ENCODE measurements around the gene PLEKHH2. TPM values are rescaled to one million over a fixed set of nuclear protein-coding genes. Genes with fewer than 3 reads are reported as not detected.

The PLEKHH2 gene
- total RNA-seq, 1 donor from 2014 or later: 0.84 TPM

- no peaks in the 10 kb centered on the region for H3K36me3 ChIP-seq (ENCODE audit: insufficient read depth, low read length)
- H3K27me3 Mint-ChIP-seq (ENCODE audit: low read depth, unreplicated experiment): peaks cover 13% of the 10 kb centered on the region
- peak overlapping the region; percentile 74 for H2AFZ ChIP-seq (ENCODE audit: low read depth, low read length)
- DNase-seq (ENCODE audit: low read depth): no peak
- peaks cover 11% of the 10 kb centered on the region for H3K4me1 ChIP-seq (ENCODE audit: insufficient read depth, low read length)
- no peaks in the 10 kb centered on the region for H3K79me2 ChIP-seq (ENCODE audit: insufficient read depth, low read length)
- H3K9me3 ChIP-seq (ENCODE audit: insufficient read depth, low read depth, low read length): no peaks in the 10 kb centered on the region
- peaks cover 2% of the 10 kb centered on the region for H3K36me3 Mint-ChIP-seq (ENCODE audit: low read depth, unreplicated experiment)
- H3K27ac ChIP-seq (ENCODE audit: low read depth, low read length): no peak overlapping the region
- H3K27ac Mint-ChIP-seq (ENCODE audit: unreplicated experiment): no peak overlapping the region
- H4K20me1 ChIP-seq (ENCODE audit: insufficient read depth, low read length): no peaks in the 10 kb centered on the region
- H3K4me3 ChIP-seq (ENCODE audit: insufficient read depth, low read depth, low read length): peak overlapping the region; percentile 58
- peaks cover 3% of the 10 kb centered on the region for H3K27me3 ChIP-seq (ENCODE audit: insufficient read depth, low read length)
- H3K4me1 Mint-ChIP-seq (ENCODE audit: low read depth, unreplicated experiment): peaks cover 4% of the 10 kb centered on the region
- no peak for FAIRE-seq
- H3K9ac ChIP-seq (ENCODE audit: low read length): no peak overlapping the region
- H3K4me2 ChIP-seq (ENCODE audit: low read length): peak overlapping the region; percentile 85
- H3K9me3 Mint-ChIP-seq (ENCODE audit: unreplicated experiment): peaks cover 7% of the 10 kb centered on the region
- peak overlapping the region; percentile 76 for H3K4me3 Mint-ChIP-seq (ENCODE audit: unreplicated experiment)
- TF ChIP-seq EZH2 (IDR thresholded peaks at IDR 0.05; ENCODE audit: insufficient read depth, low read length) (no peak), CTCF (IDR thresholded peaks at IDR 0.05; ENCODE audit: insufficient read depth, low read depth, low read length) (no peak)
Observed at GRCh38 chr2:43636621-43637020, 439 bp upstream of the PLEKHH2 start.

GRCh38 chr2:43642363-43642762 is 5.3 kb downstream of the PLEKHH2 start:
- H3K9ac ChIP-seq (ENCODE audit: low read length): no peak overlapping the region
- no peaks in the 10 kb centered on the region for H3K27me3 ChIP-seq (ENCODE audit: insufficient read depth, low read length)
- FAIRE-seq (no peak), DNase-seq (ENCODE audit: low read depth) (no peak)
- no peaks in the 10 kb centered on the region for H3K36me3 ChIP-seq (ENCODE audit: insufficient read depth, low read length)
- Mint-ChIP-seq H3K27ac (ENCODE audit: unreplicated experiment) (no peak overlapping the region), H3K4me3 (ENCODE audit: unreplicated experiment) (no peak overlapping the region), H3K36me3 (ENCODE audit: low read depth, unreplicated experiment) (no peaks in the 10 kb centered on the region), H3K27me3 (ENCODE audit: low read depth, unreplicated experiment) (peaks cover 4% of the 10 kb centered on the region), H3K4me1 (ENCODE audit: low read depth, unreplicated experiment) (no peaks in the 10 kb centered on the region), H3K9me3 (ENCODE audit: unreplicated experiment) (peaks cover 3% of the 10 kb centered on the region)
- H3K4me1 ChIP-seq (ENCODE audit: insufficient read depth, low read length): no peaks in the 10 kb centered on the region
- TF ChIP-seq CTCF (IDR thresholded peaks at IDR 0.05; ENCODE audit: insufficient read depth, low read depth, low read length) (no peak), EZH2 (IDR thresholded peaks at IDR 0.05; ENCODE audit: insufficient read depth, low read length) (no peak)
- H3K4me3 ChIP-seq (ENCODE audit: insufficient read depth, low read depth, low read length): no peak overlapping the region
- no peak overlapping the region for H3K4me2 ChIP-seq (ENCODE audit: low read length)
- H3K27ac ChIP-seq (ENCODE audit: low read depth, low read length): no peak overlapping the region
- no peaks in the 10 kb centered on the region for H4K20me1 ChIP-seq (ENCODE audit: insufficient read depth, low read length)
- H2AFZ ChIP-seq (ENCODE audit: low read depth, low read length): no peak overlapping the region
- no peaks in the 10 kb centered on the region for H3K79me2 ChIP-seq (ENCODE audit: insufficient read depth, low read length)
- H3K9me3 ChIP-seq (ENCODE audit: insufficient read depth, low read depth, low read length): no peaks in the 10 kb centered on the region

- H3K27me3 Mint-ChIP-seq (ENCODE audit: low read depth, unreplicated experiment): no peaks in the 10 kb centered on the region
- H3K27ac ChIP-seq (ENCODE audit: low read depth, low read length): no peak overlapping the region
- H3K4me2 ChIP-seq (ENCODE audit: low read length): no peak overlapping the region
- TF ChIP-seq EZH2 (IDR thresholded peaks at IDR 0.05; ENCODE audit: insufficient read depth, low read length) (no peak), CTCF (IDR thresholded peaks at IDR 0.05; ENCODE audit: insufficient read depth, low read depth, low read length) (no peak)
- no peaks in the 10 kb centered on the region for H3K9me3 ChIP-seq (ENCODE audit: insufficient read depth, low read depth, low read length)
- H3K4me3 Mint-ChIP-seq (ENCODE audit: unreplicated experiment): no peak overlapping the region
- no peak overlapping the region for H3K4me3 ChIP-seq (ENCODE audit: insufficient read depth, low read depth, low read length)
- H3K9me3 Mint-ChIP-seq (ENCODE audit: unreplicated experiment): peaks cover 3% of the 10 kb centered on the region
- H3K36me3 Mint-ChIP-seq (ENCODE audit: low read depth, unreplicated experiment): no peaks in the 10 kb centered on the region
- no peaks in the 10 kb centered on the region for H3K79me2 ChIP-seq (ENCODE audit: insufficient read depth, low read length)
- H2AFZ ChIP-seq (ENCODE audit: low read depth, low read length): no peak overlapping the region
- DNase-seq (ENCODE audit: low read depth) (no peak), FAIRE-seq (no peak)
- no peaks in the 10 kb centered on the region for H3K4me1 Mint-ChIP-seq (ENCODE audit: low read depth, unreplicated experiment)
- H3K4me1 ChIP-seq (ENCODE audit: insufficient read depth, low read length): no peaks in the 10 kb centered on the region
- no peaks in the 10 kb centered on the region for H3K36me3 ChIP-seq (ENCODE audit: insufficient read depth, low read length)
- H3K27ac Mint-ChIP-seq (ENCODE audit: unreplicated experiment): no peak overlapping the region
- H3K9ac ChIP-seq (ENCODE audit: low read length): no peak overlapping the region
- no peaks in the 10 kb centered on the region for H4K20me1 ChIP-seq (ENCODE audit: insufficient read depth, low read length)
- no peaks in the 10 kb centered on the region for H3K27me3 ChIP-seq (ENCODE audit: insufficient read depth, low read length)
Observed at GRCh38 chr2:43643680-43644079, 6.6 kb downstream of the PLEKHH2 start.

Data from astrocyte (in vitro differentiated cells and primary cell).